OCI-LY7 (cell line): ENCODE results near the gene LRP1B.

Source experiments
- EZH2phosphoT487 ChIP-seq: fragments of 200-600 bp; sonication (generic); IDR thresholded peaks from 2 replicates; pipeline ENCODE4 v1.6.1; 2018; ENCODE audit warnings: low read depth, borderline replicate concordance, mild to moderate bottlenecking, mixed run types, antibody characterized with exemption, low read length, moderate library complexity, mixed read lengths
- TF ChIP-seq, protein P1 (sequence below): fragments of 200-600 bp; sonication (generic); conservative IDR thresholded peaks from 2 replicates; pipeline ENCODE4 v1.5.1; 2014; ENCODE audit warnings: mild to moderate bottlenecking, antibody characterized with exemption, low read length, moderate library complexity, mixed read lengths

DNA sequence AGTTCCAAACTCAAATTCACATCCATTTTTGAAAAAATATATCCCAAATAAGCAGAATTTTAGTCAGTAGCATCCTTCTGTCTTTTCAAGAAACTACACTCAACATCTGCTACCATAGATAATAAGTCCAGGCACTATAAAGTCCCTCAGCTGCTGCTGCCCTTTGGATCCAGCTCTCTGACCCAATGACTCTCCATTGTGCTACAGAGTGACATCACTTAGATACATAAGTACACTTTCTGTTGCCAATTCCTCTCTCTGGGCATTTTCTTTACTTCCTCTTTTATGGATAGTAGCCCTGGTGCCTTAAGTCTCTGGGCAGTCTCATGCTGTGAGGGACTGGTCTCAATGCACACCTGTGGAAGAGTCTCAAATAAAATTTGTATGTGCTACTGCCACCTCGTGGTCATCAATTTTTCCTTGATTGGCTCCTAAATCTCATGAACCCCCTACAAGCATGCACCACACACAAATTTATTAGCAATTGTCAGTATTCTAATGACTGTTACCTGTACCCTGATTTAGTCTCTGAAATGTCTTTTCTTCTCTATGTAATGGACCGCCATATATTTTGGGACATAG, 219.2 kb downstream of the LRP1B start:
- TF ChIP-seq, protein P1, sequence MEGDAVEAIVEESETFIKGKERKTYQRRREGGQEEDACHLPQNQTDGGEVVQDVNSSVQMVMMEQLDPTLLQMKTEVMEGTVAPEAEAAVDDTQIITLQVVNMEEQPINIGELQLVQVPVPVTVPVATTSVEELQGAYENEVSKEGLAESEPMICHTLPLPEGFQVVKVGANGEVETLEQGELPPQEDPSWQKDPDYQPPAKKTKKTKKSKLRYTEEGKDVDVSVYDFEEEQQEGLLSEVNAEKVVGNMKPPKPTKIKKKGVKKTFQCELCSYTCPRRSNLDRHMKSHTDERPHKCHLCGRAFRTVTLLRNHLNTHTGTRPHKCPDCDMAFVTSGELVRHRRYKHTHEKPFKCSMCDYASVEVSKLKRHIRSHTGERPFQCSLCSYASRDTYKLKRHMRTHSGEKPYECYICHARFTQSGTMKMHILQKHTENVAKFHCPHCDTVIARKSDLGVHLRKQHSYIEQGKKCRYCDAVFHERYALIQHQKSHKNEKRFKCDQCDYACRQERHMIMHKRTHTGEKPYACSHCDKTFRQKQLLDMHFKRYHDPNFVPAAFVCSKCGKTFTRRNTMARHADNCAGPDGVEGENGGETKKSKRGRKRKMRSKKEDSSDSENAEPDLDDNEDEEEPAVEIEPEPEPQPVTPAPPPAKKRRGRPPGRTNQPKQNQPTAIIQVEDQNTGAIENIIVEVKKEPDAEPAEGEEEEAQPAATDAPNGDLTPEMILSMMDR: peak; percentile 73
- no peak for TF ChIP-seq EZH2phosphoT487
